Measurements from ENCODE around the gene MICU1. TPM values are rescaled to one million over a fixed set of nuclear protein-coding genes. Genes with fewer than 3 reads are reported as not detected.
A peak's percentile ranks its signal among the peaks of the same experiment; 100 is the strongest.
"Not testable (repeated sequence)": the region's sequence is repeated elsewhere in the genome, so short reads cannot be mapped to it uniquely, and the experiment has no call there.

MICU1 gene
- total and polyA plus RNA-seq, 8 donors: 25.9 to 212 (median 42.4) TPM

- Histone ChIP-seq H3K27ac (no peak overlapping the region), H3K4me1 (no peaks in the 10 kb centered on the region), H3K4me3 (no peak overlapping the region), H3K27me3 (no peaks in the 10 kb centered on the region), H3K9me3 (no peaks in the 10 kb centered on the region), H3K36me3 (peaks cover 0 to 14% (median 7%) of the 10 kb centered on the region in 4 donors)
- intact Hi-C loops (cut with DNase I; ENCODE audit: low total_unique reads): no loop called here
- WGBS, 5 donors: 92 to 98% (median 94%) methylated on average over 1 of the region's 1 CpG
- TF ChIP-seq, protein P1, sequence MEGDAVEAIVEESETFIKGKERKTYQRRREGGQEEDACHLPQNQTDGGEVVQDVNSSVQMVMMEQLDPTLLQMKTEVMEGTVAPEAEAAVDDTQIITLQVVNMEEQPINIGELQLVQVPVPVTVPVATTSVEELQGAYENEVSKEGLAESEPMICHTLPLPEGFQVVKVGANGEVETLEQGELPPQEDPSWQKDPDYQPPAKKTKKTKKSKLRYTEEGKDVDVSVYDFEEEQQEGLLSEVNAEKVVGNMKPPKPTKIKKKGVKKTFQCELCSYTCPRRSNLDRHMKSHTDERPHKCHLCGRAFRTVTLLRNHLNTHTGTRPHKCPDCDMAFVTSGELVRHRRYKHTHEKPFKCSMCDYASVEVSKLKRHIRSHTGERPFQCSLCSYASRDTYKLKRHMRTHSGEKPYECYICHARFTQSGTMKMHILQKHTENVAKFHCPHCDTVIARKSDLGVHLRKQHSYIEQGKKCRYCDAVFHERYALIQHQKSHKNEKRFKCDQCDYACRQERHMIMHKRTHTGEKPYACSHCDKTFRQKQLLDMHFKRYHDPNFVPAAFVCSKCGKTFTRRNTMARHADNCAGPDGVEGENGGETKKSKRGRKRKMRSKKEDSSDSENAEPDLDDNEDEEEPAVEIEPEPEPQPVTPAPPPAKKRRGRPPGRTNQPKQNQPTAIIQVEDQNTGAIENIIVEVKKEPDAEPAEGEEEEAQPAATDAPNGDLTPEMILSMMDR (IDR thresholded peaks at IDR 0.05): no peak
- TF ChIP-seq EP300 (IDR thresholded peaks at IDR 0.05): no peak
- TF ChIP-seq POLR2A (IDR thresholded peaks at IDR 0.05): no peak
- TF ChIP-seq POLR2AphosphoS5 (IDR thresholded peaks at IDR 0.05): no peak
- DNase-seq: no peak
These were observed 236.9 kb downstream of the MICU1 start for GRCh38 chr10:72389014-72389413.

- Histone ChIP-seq H3K4me3 (no peak overlapping the region), H3K36me3 (peaks cover 0 to 14% (median 4%) of the 10 kb centered on the region in 4 donors), H3K9me3 (no peaks in the 10 kb centered on the region), H3K27me3 (no peaks in the 10 kb centered on the region), H3K27ac (no peak overlapping the region), H3K4me1 (no peaks in the 10 kb centered on the region)
- intact Hi-C loops (cut with DNase I; ENCODE audit: low total_unique reads): no loop called here
- WGBS, 5 donors: 92 to 99% (median 96%) methylated on average over 5 of the region's 5 CpGs
- TF ChIP-seq POLR2A (IDR thresholded peaks at IDR 0.05) (no peak), EP300 (IDR thresholded peaks at IDR 0.05) (no peak), POLR2AphosphoS5 (IDR thresholded peaks at IDR 0.05) (no peak)
- TF ChIP-seq, protein P1 (IDR thresholded peaks at IDR 0.05): no peak
- DNase-seq: no peak
These were observed 237.8 kb downstream of the MICU1 start for GRCh38 chr10:72388062-72388461.

- Histone ChIP-seq H3K27ac (no peak overlapping the region), H3K4me3 (no peak overlapping the region), H3K9me3 (no peaks in the 10 kb centered on the region), H3K27me3 (no peaks in the 10 kb centered on the region), H3K4me1 (no peaks in the 10 kb centered on the region), H3K36me3 (peaks cover 0 to 6% (median 0%) of the 10 kb centered on the region in 4 donors)
- WGBS, 5 donors: 48 to 86% (median 74%) methylated on average over 3 of the region's 3 CpGs
- TF ChIP-seq EP300 (IDR thresholded peaks at IDR 0.05) (no peak), POLR2AphosphoS5 (IDR thresholded peaks at IDR 0.05) (no peak), POLR2A (IDR thresholded peaks at IDR 0.05) (no peak)
- TF ChIP-seq, protein P1 (IDR thresholded peaks at IDR 0.05): no peak
- intact Hi-C loops (cut with DNase I; ENCODE audit: low total_unique reads): no loop called here
- DNase-seq: no peak
These were observed 238.8 kb downstream of the MICU1 start for GRCh38 chr10:72386916-72387586.

DNA sequence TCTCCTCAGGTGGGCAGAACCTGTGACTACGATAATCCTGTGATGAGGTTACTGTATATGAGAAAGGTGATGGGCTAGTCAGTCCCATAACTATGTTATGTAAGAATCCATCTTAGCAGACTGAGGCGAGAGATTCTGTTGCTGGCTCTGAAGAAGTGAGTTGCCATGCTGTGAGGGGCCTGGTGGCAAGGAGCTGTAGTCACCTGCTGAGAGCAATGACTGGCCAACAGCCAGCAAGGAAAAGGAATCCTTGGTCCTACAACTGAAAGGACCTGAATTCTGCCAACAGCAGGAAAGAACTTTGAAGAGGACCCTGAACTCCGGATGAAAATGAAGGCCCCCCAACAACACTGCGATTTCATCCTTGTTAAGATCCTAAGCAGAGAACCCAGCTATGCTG is 240.2 kb downstream of the MICU1 start:
- Histone ChIP-seq H3K4me1 (no peaks in the 10 kb centered on the region), H3K4me3 (no peak overlapping the region), H3K36me3 (peaks cover 0 to 3% (median 0%) of the 10 kb centered on the region in 4 donors), H3K27me3 (no peaks in the 10 kb centered on the region), H3K9me3 (no peaks in the 10 kb centered on the region), H3K27ac (no peak overlapping the region)
- intact Hi-C loops (cut with DNase I; ENCODE audit: low total_unique reads): no loop called here
- DNase-seq: no peak
- 85 to 96% (median 89%) methylated on average over 4 of the region's 4 CpGs for WGBS, 5 donors
- no peak for TF ChIP-seq POLR2AphosphoS5 (IDR thresholded peaks at IDR 0.05)

DNA sequence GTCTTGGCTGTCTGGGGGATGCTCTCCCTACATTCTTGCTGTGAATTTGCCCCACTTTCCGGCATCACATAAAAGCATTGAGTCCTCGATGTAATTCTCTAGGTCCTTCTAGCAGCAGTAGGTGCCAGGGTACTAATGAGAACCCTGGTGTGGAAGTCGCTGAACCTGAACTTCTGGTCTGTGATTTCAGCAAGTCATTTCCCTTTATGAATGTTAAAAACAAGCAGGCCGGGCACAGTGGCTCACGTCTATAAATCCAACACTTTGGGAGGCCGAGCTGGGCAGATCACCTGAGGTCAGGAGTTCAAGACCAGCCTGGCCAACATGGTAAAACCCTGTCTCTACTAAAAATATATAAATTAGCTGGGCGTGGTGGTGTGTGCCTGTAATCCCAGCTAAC is 240.9 kb downstream of the MICU1 start:
- peak in 1 of 2 donors; percentile 74 for DNase-seq

More for the DNA sequence above, 240.9 kb downstream of the MICU1 start:
- H3K27ac ChIP-seq; H3K9me3 ChIP-seq; H3K27me3 ChIP-seq; intact Hi-C loops (cut with DNase I; ENCODE audit: low total_unique reads); H3K4me1 ChIP-seq; H3K4me3 ChIP-seq; H3K36me3 ChIP-seq: not testable (repeated sequence)
- WGBS, 5 donors: 49 to 69% (median 62%) methylated on average over 7 of the region's 7 CpGs
